NT2/D1 (cell line): ENCODE results near the gene PIK3C2G.

Source experiments
- SUZ12 ChIP-seq: IDR thresholded peaks from 2 replicates; pipeline ENCODE4 v1.6.1; 2011; ENCODE audit not compliant: insufficient read length, insufficient read depth; ENCODE audit errors: extremely low read depth
- YY1 ChIP-seq: IDR thresholded peaks from 2 replicates; pipeline ENCODE4 v1.6.1; 2011; ENCODE audit not compliant: insufficient read length, insufficient read depth
- ZNF274 ChIP-seq: IDR thresholded peaks from 2 replicates; pipeline ENCODE4 v1.6.1; 2011; ENCODE audit warnings: mild to moderate bottlenecking, low read depth, low read length

DNA sequence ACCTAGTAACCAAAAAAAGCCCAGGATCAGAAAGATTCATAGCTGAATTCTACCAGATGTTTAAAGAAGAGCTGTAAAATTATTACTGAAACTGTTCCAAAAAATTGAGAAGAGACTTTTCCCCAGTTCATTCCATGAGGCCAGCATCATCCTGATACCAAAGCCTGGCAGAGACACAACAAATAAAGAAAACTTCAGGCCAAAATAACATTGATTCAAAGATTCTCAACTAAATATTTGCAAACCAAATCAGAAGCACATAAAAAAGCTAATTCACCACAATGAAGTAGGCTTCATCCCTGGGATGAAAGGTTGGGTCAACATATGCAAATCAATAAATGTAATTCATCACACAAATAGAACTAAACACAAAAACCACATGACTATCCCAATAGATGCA is 325.3 kb downstream of the PIK3C2G start:
- TF ChIP-seq SUZ12 (no peak), ZNF274 (no peak), YY1 (no peak)
